PC-3 (cell line): ENCODE measurements around the gene BLCAP.

ENCODE experiments used
- CTCF ChIP-seq: fragments of 300-600 bp; sonication (generic); conservative IDR thresholded peaks from 2 replicates; pipeline ENCODE4 v1.5.1; 2017; ENCODE audit warnings: antibody characterized with exemption, low read depth, mild to moderate bottlenecking, low read length
- EZH2 ChIP-seq: fragments of 300-600 bp; sonication (generic); IDR thresholded peaks from one replicate; pipeline ENCODE4 v1.6.1; 2017; ENCODE audit warnings: antibody characterized with exemption, mild to moderate bottlenecking, low read length; ENCODE audit not compliant: unreplicated experiment
- EZH2phosphoT487 ChIP-seq: fragments of 300-600 bp; sonication (generic); IDR thresholded peaks from 2 replicates; pipeline ENCODE4 v1.6.1; 2018; ENCODE audit warnings: mild to moderate bottlenecking, antibody characterized with exemption, low read length, borderline replicate concordance

GRCh38 chr20:37570419-37570818 lies 42.7 kb upstream of the BLCAP start:
- TF ChIP-seq CTCF: no peak
- TF ChIP-seq EZH2: no peak
- TF ChIP-seq EZH2phosphoT487: no peak
